ENCODE measurements around the gene IL17RD. TPM values are rescaled to one million over a fixed set of nuclear protein-coding genes. Genes with fewer than 3 reads are reported as not detected.

The IL17RD gene
- total and polyA plus RNA-seq, 10 of the 15 experiments (the other 5 are each of a cell fraction or from before 2014, with no cell fraction given): 0.01 to 0.08 (median 0.04) TPM; not detected in 3

DNA sequence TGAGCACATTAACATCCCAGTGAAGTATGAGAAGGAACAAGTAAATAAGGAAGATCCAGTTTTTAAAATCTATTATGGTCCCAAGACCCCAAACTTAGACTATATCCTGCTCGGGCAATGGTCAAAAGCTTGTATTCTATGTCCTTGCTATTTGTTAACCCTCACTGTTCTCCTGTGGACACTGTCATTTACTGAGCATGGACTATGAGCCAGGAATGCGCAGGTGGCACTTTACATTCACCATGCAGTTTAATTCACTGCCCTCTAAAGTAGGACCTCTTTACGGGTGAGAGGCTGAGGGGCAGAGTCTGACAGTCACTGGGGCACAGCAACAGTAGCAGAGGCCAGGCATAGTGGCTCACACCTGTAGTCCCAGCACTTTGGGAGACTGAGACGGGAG, 76.1 kb downstream of the IL17RD start:
- H3K4me2 ChIP-seq (ENCODE audit: control insufficient read depth, insufficient read depth): no peak overlapping the region
- H3K79me2 ChIP-seq (ENCODE audit: control insufficient read depth, insufficient read depth, low read length): no peaks in the 10 kb centered on the region
- no peaks in the 10 kb centered on the region; a peak in 1 of 4 replicates for H3K27me3 ChIP-seq (replicated peaks in 1 of 2; ENCODE audit: control insufficient read depth in 2 of 2, insufficient read depth in 2 of 2, low read length in 1 of 2)
- no peaks in the 10 kb centered on the region for H3K9me3 ChIP-seq (replicated peaks; ENCODE audit: control insufficient read depth, insufficient read depth, low read length)
- intact Hi-C loops (cut with micrococcal nuclease; ENCODE audit: unreplicated experiment): no loop called here
- DNase-seq (ENCODE audit: low read depth, low spot score) (no peak), FAIRE-seq (no peak), ATAC-seq (no peak)
- POLR2A ChIA-PET: no interaction called here
- RAD21 ChIA-PET (ENCODE audit: unreplicated experiment): interaction anchor here (0.7 to 0.9 kb wide), 2 partner anchors 10 to 487 kb away, joined by 3 to 4 read pairs; no protein-coding TSS in a partner anchor
- TF ChIP-seq CHD2 (IDR thresholded peaks at IDR 0.05; ENCODE audit: borderline replicate concordance, low read depth, low read length) (no peak), PML (IDR thresholded peaks at IDR 0.05; ENCODE audit: low read length) (no peak), MTA3 (IDR thresholded peaks at IDR 0.05; ENCODE audit: borderline replicate concordance, low read length) (no peak), TCF7 (IDR thresholded peaks at IDR 0.05; ENCODE audit: borderline replicate concordance) (no peak), RCOR1 (conservative IDR thresholded peaks at IDR 0.05; ENCODE audit: low read depth, low read length) (no peak), MYC (IDR thresholded peaks at IDR 0.05; ENCODE audit: insufficient read depth, insufficient read length, insufficient replicate concordance, low read length, severe bottlenecking) (no peak), ZSCAN29 (IDR thresholded peaks at IDR 0.05) (no peak), KDM1A (IDR thresholded peaks at IDR 0.05; ENCODE audit: borderline replicate concordance) (no peak), RUNX3 (IDR thresholded peaks at IDR 0.05; ENCODE audit: low read length) (no peak), ZNF217 (IDR thresholded peaks at IDR 0.05) (no peak), HDAC2 (IDR thresholded peaks at IDR 0.05) (no peak), POLR2A (IDR thresholded peaks at IDR 0.05; ENCODE audit: low read depth, low read length) (no peak), CHD4 (IDR thresholded peaks at IDR 0.05) (no peak), SUPT20H (IDR thresholded peaks at IDR 0.05; ENCODE audit: borderline replicate concordance, control insufficient read depth, low read depth, low read length) (no peak)
- TF ChIP-seq, protein P1, sequence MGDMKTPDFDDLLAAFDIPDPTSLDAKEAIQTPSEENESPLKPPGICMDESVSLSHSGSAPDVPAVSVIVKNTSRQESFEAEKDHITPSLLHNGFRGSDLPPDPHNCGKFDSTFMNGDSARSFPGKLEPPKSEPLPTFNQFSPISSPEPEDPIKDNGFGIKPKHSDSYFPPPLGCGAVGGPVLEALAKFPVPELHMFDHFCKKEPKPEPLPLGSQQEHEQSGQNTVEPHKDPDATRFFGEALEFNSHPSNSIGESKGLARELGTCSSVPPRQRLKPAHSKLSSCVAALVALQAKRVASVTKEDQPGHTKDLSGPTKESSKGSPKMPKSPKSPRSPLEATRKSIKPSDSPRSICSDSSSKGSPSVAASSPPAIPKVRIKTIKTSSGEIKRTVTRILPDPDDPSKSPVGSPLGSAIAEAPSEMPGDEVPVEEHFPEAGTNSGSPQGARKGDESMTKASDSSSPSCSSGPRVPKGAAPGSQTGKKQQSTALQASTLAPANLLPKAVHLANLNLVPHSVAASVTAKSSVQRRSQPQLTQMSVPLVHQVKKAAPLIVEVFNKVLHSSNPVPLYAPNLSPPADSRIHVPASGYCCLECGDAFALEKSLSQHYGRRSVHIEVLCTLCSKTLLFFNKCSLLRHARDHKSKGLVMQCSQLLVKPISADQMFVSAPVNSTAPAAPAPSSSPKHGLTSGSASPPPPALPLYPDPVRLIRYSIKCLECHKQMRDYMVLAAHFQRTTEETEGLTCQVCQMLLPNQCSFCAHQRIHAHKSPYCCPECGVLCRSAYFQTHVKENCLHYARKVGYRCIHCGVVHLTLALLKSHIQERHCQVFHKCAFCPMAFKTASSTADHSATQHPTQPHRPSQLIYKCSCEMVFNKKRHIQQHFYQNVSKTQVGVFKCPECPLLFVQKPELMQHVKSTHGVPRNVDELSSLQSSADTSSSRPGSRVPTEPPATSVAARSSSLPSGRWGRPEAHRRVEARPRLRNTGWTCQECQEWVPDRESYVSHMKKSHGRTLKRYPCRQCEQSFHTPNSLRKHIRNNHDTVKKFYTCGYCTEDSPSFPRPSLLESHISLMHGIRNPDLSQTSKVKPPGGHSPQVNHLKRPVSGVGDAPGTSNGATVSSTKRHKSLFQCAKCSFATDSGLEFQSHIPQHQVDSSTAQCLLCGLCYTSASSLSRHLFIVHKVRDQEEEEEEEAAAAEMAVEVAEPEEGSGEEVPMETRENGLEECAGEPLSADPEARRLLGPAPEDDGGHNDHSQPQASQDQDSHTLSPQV (IDR thresholded peaks at IDR 0.05): no peak
- TF ChIP-seq, protein P2, sequence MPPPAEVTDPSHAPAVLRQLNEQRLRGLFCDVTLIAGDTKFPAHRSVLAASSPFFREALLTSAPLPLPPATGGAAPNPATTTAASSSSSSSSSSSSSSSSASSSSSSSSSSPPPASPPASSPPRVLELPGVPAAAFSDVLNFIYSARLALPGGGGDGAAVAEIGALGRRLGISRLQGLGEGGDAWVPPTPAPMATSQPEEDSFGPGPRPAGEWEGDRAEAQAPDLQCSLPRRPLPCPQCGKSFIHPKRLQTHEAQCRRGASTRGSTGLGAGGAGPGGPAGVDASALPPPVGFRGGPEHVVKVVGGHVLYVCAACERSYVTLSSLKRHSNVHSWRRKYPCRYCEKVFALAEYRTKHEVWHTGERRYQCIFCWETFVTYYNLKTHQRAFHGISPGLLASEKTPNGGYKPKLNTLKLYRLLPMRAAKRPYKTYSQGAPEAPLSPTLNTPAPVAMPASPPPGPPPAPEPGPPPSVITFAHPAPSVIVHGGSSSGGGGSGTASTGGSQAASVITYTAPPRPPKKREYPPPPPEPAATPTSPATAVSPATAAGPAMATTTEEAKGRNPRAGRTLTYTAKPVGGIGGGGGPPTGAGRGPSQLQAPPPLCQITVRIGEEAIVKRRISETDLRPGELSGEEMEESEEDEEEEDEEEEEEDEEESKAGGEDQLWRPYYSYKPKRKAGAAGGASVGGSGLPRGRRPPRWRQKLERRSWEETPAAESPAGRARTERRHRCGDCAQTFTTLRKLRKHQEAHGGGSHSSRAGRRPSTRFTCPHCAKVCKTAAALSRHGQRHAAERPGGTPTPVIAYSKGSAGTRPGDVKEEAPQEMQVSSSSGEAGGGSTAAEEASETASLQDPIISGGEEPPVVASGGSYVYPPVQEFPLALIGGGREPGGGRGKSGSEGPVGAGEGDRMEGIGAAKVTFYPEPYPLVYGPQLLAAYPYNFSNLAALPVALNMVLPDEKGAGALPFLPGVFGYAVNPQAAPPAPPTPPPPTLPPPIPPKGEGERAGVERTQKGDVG (CRISPR knock-in tag; IDR thresholded peaks at IDR 0.05): no peak
- TF ChIP-seq, protein P3, sequence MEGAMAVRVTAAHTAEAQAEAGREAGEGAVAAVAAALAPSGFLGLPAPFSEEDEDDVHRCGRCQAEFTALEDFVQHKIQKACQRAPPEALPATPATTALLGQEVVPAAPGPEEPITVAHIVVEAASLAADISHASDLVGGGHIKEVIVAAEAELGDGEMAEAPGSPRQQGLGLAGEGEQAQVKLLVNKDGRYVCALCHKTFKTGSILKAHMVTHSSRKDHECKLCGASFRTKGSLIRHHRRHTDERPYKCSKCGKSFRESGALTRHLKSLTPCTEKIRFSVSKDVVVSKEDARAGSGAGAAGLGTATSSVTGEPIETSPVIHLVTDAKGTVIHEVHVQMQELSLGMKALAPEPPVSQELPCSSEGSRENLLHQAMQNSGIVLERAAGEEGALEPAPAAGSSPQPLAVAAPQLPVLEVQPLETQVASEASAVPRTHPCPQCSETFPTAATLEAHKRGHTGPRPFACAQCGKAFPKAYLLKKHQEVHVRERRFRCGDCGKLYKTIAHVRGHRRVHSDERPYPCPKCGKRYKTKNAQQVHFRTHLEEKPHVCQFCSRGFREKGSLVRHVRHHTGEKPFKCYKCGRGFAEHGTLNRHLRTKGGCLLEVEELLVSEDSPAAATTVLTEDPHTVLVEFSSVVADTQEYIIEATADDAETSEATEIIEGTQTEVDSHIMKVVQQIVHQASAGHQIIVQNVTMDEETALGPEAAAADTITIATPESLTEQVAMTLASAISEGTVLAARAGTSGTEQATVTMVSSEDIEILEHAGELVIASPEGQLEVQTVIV (IDR thresholded peaks at IDR 0.05; ENCODE audit: borderline replicate concordance, partially characterized antibody): no peak
- no peaks in the 10 kb centered on the region for H3K36me3 ChIP-seq (ENCODE audit: control insufficient read depth in 2 of 2, insufficient read depth in 2 of 2, low read length in 1 of 2)
- WGBS (ENCODE audit: insufficient coverage, insufficient replicate concordance, low lambda C conversion rate, missing lambda C conversion rate): 54% methylated on average over 4 of the region's 4 CpGs
- H3K4me1 ChIP-seq (ENCODE audit: control insufficient read depth, insufficient read depth, low read length): no peaks in the 10 kb centered on the region
- H3K27ac ChIP-seq (ENCODE audit: control insufficient read depth, insufficient read depth): no peak overlapping the region
- no TSS peak for BruUV-seq (replicated peaks)
- no peak overlapping the region for H3K9ac ChIP-seq (ENCODE audit: control insufficient read depth, insufficient read depth, low read length)
- H4K20me1 ChIP-seq (ENCODE audit: control insufficient read depth, insufficient read depth): no peaks in the 10 kb centered on the region
- CTCF ChIA-PET: interaction anchor here (0.8 to 1.1 kb wide), 2 partner anchors 8 to 11 kb away, joined by 3 to 4 read pairs; no protein-coding TSS in a partner anchor
- no peak overlapping the region for H2AFZ ChIP-seq (ENCODE audit: control insufficient read depth, low read depth, low read length)
- in situ Hi-C loops (cut with MboI): no loop called here
- SMC1A ChIA-PET (ENCODE audit: uncharacterized antibody, unreplicated experiment): interaction anchor here (0.6 kb wide), 1 partner anchor 737 kb away, joined by 3 read pairs; no protein-coding TSS in a partner anchor
- H3K4me3 ChIP-seq: no peak overlapping the region

Data from GM12878 (cell line).